SU-DHL-6 (cell line): ENCODE results near the gene MAGI3.

ENCODE experiments used
- EZH2phosphoT487 ChIP-seq: fragments of 200-600 bp; sonication (generic), shearing (Covaris generic); conservative IDR thresholded peaks from 2 replicates; pipeline ENCODE4 v1.6.1; 2018; ENCODE audit warnings: mild to moderate bottlenecking, antibody characterized with exemption, low read length, moderate library complexity, mixed read lengths
- TF ChIP-seq, protein P1 (sequence below): fragments of 200-600 bp; sonication (generic); IDR thresholded peaks from one replicate; pipeline ENCODE4 v1.5.1; 2017; ENCODE audit warnings: antibody characterized with exemption, mild to moderate bottlenecking, low read length, moderate library complexity; ENCODE audit not compliant: insufficient read depth, poor library complexity, severe bottlenecking

DNA sequence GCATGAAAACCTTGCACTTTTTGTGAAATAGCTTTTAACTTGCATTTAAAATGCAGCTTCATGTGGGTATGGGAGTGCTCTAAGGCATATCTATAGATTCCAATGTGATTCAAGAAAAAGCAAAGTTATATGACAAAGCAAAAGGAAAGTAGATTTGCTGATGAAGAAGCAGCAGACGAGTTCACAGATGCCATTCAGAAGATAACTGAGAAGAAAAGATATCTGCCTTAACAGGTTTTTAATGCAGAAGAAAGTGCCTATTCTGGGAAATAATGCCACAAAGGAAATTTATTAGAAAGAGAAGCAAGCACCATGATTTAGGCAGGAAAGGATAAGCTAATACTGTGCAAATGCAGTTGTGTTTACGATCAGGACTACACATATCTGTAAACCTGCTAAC is 300.9 kb downstream of the MAGI3 start:
- TF ChIP-seq, protein P1, sequence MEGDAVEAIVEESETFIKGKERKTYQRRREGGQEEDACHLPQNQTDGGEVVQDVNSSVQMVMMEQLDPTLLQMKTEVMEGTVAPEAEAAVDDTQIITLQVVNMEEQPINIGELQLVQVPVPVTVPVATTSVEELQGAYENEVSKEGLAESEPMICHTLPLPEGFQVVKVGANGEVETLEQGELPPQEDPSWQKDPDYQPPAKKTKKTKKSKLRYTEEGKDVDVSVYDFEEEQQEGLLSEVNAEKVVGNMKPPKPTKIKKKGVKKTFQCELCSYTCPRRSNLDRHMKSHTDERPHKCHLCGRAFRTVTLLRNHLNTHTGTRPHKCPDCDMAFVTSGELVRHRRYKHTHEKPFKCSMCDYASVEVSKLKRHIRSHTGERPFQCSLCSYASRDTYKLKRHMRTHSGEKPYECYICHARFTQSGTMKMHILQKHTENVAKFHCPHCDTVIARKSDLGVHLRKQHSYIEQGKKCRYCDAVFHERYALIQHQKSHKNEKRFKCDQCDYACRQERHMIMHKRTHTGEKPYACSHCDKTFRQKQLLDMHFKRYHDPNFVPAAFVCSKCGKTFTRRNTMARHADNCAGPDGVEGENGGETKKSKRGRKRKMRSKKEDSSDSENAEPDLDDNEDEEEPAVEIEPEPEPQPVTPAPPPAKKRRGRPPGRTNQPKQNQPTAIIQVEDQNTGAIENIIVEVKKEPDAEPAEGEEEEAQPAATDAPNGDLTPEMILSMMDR, result no peak
- TF ChIP-seq EZH2phosphoT487, result no peak
